ENCODE results near the gene PDHX. TPM values are rescaled to one million over a fixed set of nuclear protein-coding genes. Genes with fewer than 3 reads are reported as not detected.

The PDHX gene
- polyA plus RNA-seq, 3 donors = 9.3 to 19.5 (median 17.5) TPM

DNA sequence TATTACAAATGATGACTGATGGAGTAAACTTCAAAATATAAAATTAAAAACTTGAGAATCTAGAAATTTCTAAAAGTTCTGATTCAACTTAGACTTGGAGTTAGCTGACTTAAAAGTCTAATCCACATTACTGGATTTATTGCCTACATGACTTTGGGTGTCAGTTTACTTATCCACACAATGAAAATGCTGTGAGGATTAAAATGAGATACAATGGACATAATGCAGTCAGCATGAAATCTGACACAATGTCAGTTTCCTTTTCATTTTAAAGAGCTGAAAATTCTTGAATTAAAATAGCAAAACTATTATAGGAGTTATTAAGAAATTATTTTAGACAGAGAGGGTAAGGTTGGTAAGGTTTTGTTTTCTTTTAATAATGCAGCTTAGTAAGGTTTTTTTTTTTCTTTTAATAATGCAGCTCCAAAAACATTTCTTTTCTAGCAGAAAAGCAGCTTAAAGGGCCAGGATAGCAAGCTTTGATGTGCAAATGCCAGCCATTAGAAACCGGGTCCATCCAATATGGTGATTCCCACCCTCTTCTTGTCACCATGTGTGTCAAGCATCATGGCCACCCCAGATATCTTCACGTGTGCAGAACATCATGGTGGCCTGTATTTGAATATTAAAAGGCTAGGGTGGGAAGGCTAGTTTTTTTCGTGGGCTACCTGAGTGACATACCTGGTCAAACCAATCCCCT, 19.1 kb upstream of the PDHX start:
- Histone ChIP-seq H3K36me3 (replicated peaks in 1 of 2; ENCODE audit: control insufficient read depth in 1 of 2, insufficient read depth in 2 of 2, low read length in 2 of 2) (peaks cover 3 to 47% of the 10 kb centered on the region in 2 donors), H3K9me3 (replicated peaks in 1 of 2; ENCODE audit: control insufficient read depth in 1 of 2, insufficient read depth in 1 of 2, low read length in 2 of 2) (peaks cover 51 to 55% of the 10 kb centered on the region in 2 donors), H3K9ac (ENCODE audit: insufficient read depth, low read length, poor library complexity, severe bottlenecking) (no peak overlapping the region), H3K27me3 (ENCODE audit: control insufficient read depth in 2 of 2, insufficient read depth in 2 of 2, low read length in 2 of 2) (no peaks in the 10 kb centered on the region), H3K4me1 (ENCODE audit: control insufficient read depth in 1 of 2, insufficient read depth in 2 of 2, low read length in 2 of 2) (no peaks in the 10 kb centered on the region), H3K27ac (ENCODE audit: low read depth in 1 of 2, low read length in 2 of 2) (no peak overlapping the region), H3K4me2 (replicated peaks; ENCODE audit: extremely low read depth, low read length, poor library complexity, severe bottlenecking) (no peak overlapping the region), H4K20me1 (ENCODE audit: insufficient read depth, low read length) (no peaks in the 10 kb centered on the region), H2AFZ (ENCODE audit: insufficient read depth, low read depth, low read length, poor library complexity, severe bottlenecking) (no peak overlapping the region), H3K4me3 (replicated peaks in 1 of 3; ENCODE audit: low read depth in 2 of 3, low read length in 3 of 3) (no peak overlapping the region), H3K79me2 (ENCODE audit: insufficient read depth, low read length) (peaks cover 36% of the 10 kb centered on the region)
- Mint-ChIP-seq H3K4me3 (no peak overlapping the region), H3K27me3 (ENCODE audit: low read depth in 3 of 3) (no peaks in the 10 kb centered on the region), H3K9me3 (peaks cover 37 to 60% (median 51%) of the 10 kb centered on the region in 7 donors), H3K27ac (no peak overlapping the region), H3K4me1 (no peaks in the 10 kb centered on the region), H3K36me3 (peaks cover 23 to 27% of the 10 kb centered on the region in 2 donors)
- DNase-seq = no peak
- TF ChIP-seq, protein P1, sequence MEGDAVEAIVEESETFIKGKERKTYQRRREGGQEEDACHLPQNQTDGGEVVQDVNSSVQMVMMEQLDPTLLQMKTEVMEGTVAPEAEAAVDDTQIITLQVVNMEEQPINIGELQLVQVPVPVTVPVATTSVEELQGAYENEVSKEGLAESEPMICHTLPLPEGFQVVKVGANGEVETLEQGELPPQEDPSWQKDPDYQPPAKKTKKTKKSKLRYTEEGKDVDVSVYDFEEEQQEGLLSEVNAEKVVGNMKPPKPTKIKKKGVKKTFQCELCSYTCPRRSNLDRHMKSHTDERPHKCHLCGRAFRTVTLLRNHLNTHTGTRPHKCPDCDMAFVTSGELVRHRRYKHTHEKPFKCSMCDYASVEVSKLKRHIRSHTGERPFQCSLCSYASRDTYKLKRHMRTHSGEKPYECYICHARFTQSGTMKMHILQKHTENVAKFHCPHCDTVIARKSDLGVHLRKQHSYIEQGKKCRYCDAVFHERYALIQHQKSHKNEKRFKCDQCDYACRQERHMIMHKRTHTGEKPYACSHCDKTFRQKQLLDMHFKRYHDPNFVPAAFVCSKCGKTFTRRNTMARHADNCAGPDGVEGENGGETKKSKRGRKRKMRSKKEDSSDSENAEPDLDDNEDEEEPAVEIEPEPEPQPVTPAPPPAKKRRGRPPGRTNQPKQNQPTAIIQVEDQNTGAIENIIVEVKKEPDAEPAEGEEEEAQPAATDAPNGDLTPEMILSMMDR (IDR thresholded peaks at IDR 0.05) = no peak
- WGBS (ENCODE audit: insufficient coverage) = 100% methylated on average over 1 of the region's 3 CpGs
- intact Hi-C loops (cut with micrococcal nuclease) = loop anchor here in 1 of 2 donors (10.0 kb wide), 2 partner anchors 313 to 383 kb away; partner anchors contain the start of gene ELF5

DNA sequence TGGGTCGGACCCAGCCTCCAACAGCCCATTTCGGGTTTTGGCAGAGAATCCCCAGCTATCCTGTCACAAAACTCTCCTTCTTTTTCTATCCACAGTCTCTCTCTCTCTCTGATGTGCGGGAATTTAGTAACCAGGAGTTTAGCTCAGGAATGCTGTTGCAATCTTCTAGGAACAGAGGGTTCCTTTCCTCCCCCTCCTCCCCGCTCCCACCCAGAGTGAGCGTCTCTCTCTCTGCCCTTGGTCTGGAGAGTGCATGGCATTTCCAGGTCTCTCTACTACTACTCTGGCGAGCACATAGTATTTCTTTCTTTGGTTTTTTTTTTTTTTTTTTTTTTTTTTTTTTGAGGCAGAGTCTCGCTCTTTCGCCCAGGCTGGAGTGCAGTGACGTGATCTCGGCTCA, 17.9 kb upstream of the PDHX start:
- peaks cover 21 to 29% of the 10 kb centered on the region in 2 donors for H3K36me3 Mint-ChIP-seq
- H3K4me2 ChIP-seq (replicated peaks; ENCODE audit: extremely low read depth, low read length, poor library complexity, severe bottlenecking) = no peak overlapping the region
- no peak overlapping the region for H2AFZ ChIP-seq (ENCODE audit: insufficient read depth, low read depth, low read length, poor library complexity, severe bottlenecking)
- peaks cover 60 to 61% of the 10 kb centered on the region in 2 donors for H3K9me3 ChIP-seq (replicated peaks in 1 of 2; ENCODE audit: control insufficient read depth in 1 of 2, insufficient read depth in 1 of 2, low read length in 2 of 2)
- H3K79me2 ChIP-seq (ENCODE audit: insufficient read depth, low read length) = peaks cover 46% of the 10 kb centered on the region
- no peaks in the 10 kb centered on the region for H4K20me1 ChIP-seq (ENCODE audit: insufficient read depth, low read length)
- H3K27ac Mint-ChIP-seq = no peak overlapping the region
- H3K27me3 Mint-ChIP-seq (ENCODE audit: low read depth in 3 of 3) = no peaks in the 10 kb centered on the region
- H3K27ac ChIP-seq (ENCODE audit: low read depth in 1 of 2, low read length in 2 of 2) = no peak overlapping the region
- H3K4me3 ChIP-seq (replicated peaks in 1 of 3; ENCODE audit: low read depth in 2 of 3, low read length in 3 of 3) = no peak overlapping the region
- H3K4me1 Mint-ChIP-seq = no peaks in the 10 kb centered on the region
- intact Hi-C loops (cut with micrococcal nuclease) = loop anchor here in 1 of 2 donors (10.0 kb wide), 2 partner anchors 314 to 384 kb away; partner anchors contain the start of gene ELF5
- no peaks in the 10 kb centered on the region for H3K4me1 ChIP-seq (ENCODE audit: control insufficient read depth in 1 of 2, insufficient read depth in 2 of 2, low read length in 2 of 2)
- no peak overlapping the region for H3K9ac ChIP-seq (ENCODE audit: insufficient read depth, low read length, poor library complexity, severe bottlenecking)
- TF ChIP-seq, protein P1 (IDR thresholded peaks at IDR 0.05) = no peak
- no peak for DNase-seq
- H3K4me3 Mint-ChIP-seq = no peak overlapping the region
- no peaks in the 10 kb centered on the region for H3K27me3 ChIP-seq (ENCODE audit: control insufficient read depth in 2 of 2, insufficient read depth in 2 of 2, low read length in 2 of 2)
- peaks cover 2 to 58% of the 10 kb centered on the region in 2 donors for H3K36me3 ChIP-seq (replicated peaks in 1 of 2; ENCODE audit: control insufficient read depth in 1 of 2, insufficient read depth in 2 of 2, low read length in 2 of 2)
- H3K9me3 Mint-ChIP-seq = peaks cover 37 to 68% (median 62%) of the 10 kb centered on the region in 7 donors
- WGBS (ENCODE audit: insufficient coverage) = 100% methylated on average over 1 of the region's 10 CpGs
